Neuronal stem cell (in vitro differentiated cells): ENCODE data around the gene RPP30.
"Not testable (repeated sequence)": the region's sequence is repeated elsewhere in the genome, so short reads cannot be mapped to it uniquely, and the experiment has no call there.

ENCODE experiments used
- DNase-seq: peaks from one replicate; pipeline ENCODE4 v3.0.0-alpha.2; 2013; ENCODE audit warnings: low spot score
- H2AFZ ChIP-seq: one replicate; pipeline ENCODE4 v1.6.1; 2013; ENCODE audit warnings: mild to moderate bottlenecking, low read length, inconsistent platforms
- H2AK5ac ChIP-seq: 2 replicates; pipeline ENCODE4 v1.6.1; 2013; ENCODE audit warnings: low read depth, mild to moderate bottlenecking, inconsistent platforms, low read length, moderate library complexity, mixed read lengths
- H2BK120ac ChIP-seq: 2 replicates; pipeline ENCODE4 v1.6.1; 2013; ENCODE audit warnings: low read depth, mild to moderate bottlenecking, inconsistent platforms, low read length, moderate library complexity, mixed read lengths
- H2BK12ac ChIP-seq: one replicate; pipeline ENCODE4 v1.6.1; 2013; ENCODE audit warnings: low read length, inconsistent platforms
- H2BK15ac ChIP-seq: 2 replicates; pipeline ENCODE4 v1.6.1; 2013; ENCODE audit warnings: mild to moderate bottlenecking, low read length, inconsistent platforms, mixed read lengths
- H2BK5ac ChIP-seq: one replicate; pipeline ENCODE4 v1.6.1; 2013; ENCODE audit warnings: inconsistent platforms, mild to moderate bottlenecking, low read length, moderate library complexity
- H3K14ac ChIP-seq: one replicate; pipeline ENCODE4 v1.6.1; 2013; ENCODE audit warnings: low read length, inconsistent platforms
- H3K18ac ChIP-seq: 2 replicates; pipeline ENCODE4 v1.6.1; 2013; ENCODE audit warnings: low read length, inconsistent platforms
- H3K23ac ChIP-seq: 2 replicates; pipeline ENCODE4 v1.6.1; 2013; ENCODE audit warnings: low read depth, mild to moderate bottlenecking, mixed read lengths, low read length, inconsistent platforms; ENCODE audit not compliant: poor library complexity
- H3K27ac ChIP-seq: replicated peaks from 3 replicates; pipeline ENCODE4 v1.5.1; 2013; ENCODE audit warnings: low read length, inconsistent platforms
- H3K27me3 ChIP-seq, 3 experiments: 2 replicates each; pipeline ENCODE4 v1.6.1; 2013; ENCODE audit warnings: low read length in 3 of 3, mild to moderate bottlenecking in 2 of 3, inconsistent platforms in 1 of 3, low read depth in 1 of 3, mixed read lengths in 1 of 3, moderate library complexity in 1 of 3; ENCODE audit not compliant: control insufficient read depth in 3 of 3, insufficient read depth in 3 of 3
- H3K36me3 ChIP-seq, 2 donors: replicated peaks in 1 of 2; 2 replicates each; pipeline ENCODE4 v1.6.1; 2013; ENCODE audit warnings: low read length in 2 of 2; ENCODE audit not compliant: control insufficient read depth in 2 of 2, insufficient read depth in 2 of 2
- H3K4ac ChIP-seq: 2 replicates; pipeline ENCODE4 v1.6.1; 2013; ENCODE audit warnings: inconsistent platforms, mild to moderate bottlenecking, low read length, moderate library complexity
- H3K4me1 ChIP-seq, 2 donors: 1 replicate in 1 of 2; 2 replicates in 1 of 2; pipeline ENCODE4 v1.6.1; 2013; ENCODE audit warnings: low read length in 2 of 2, low read depth in 1 of 2; ENCODE audit not compliant: control insufficient read depth in 2 of 2, insufficient read depth in 1 of 2
- H3K4me2 ChIP-seq: one replicate; pipeline ENCODE4 v1.6.1; 2013; ENCODE audit warnings: mild to moderate bottlenecking, low read length, inconsistent platforms; ENCODE audit not compliant: insufficient read depth, poor library complexity, severe bottlenecking
- H3K4me3 ChIP-seq, 2 donors: 2 replicates each; pipeline ENCODE4 v1.5.1; 2013; ENCODE audit warnings: low read length in 2 of 2, mild to moderate bottlenecking in 2 of 2, inconsistent platforms in 1 of 2, moderate library complexity in 1 of 2
- H3K79me1 ChIP-seq: one replicate; pipeline ENCODE4 v1.6.1; 2013; ENCODE audit warnings: low read depth, mild to moderate bottlenecking, inconsistent platforms, low read length, moderate library complexity
- H3K9ac ChIP-seq: one replicate; pipeline ENCODE4 v1.6.1; 2013; ENCODE audit warnings: mild to moderate bottlenecking, low read depth, low read length, inconsistent platforms; ENCODE audit not compliant: poor library complexity
- H3K9me3 ChIP-seq, 2 donors: replicated peaks in 1 of 2; 2 replicates each; pipeline versions ENCODE3 to v1.6.1; 2013; ENCODE audit warnings: low read length in 2 of 2, mild to moderate bottlenecking in 2 of 2, inconsistent platforms in 1 of 2, low read depth in 1 of 2, mixed read lengths in 1 of 2, moderate library complexity in 1 of 2; ENCODE audit not compliant: control insufficient read depth in 2 of 2, insufficient read depth in 1 of 2
- H4K8ac ChIP-seq: one replicate; pipeline ENCODE4 v1.6.1; 2013; ENCODE audit warnings: low read depth, mild to moderate bottlenecking, inconsistent platforms, low read length, moderate library complexity
- H4K91ac ChIP-seq: one replicate; pipeline ENCODE4 v1.6.1; 2013; ENCODE audit warnings: low read length, low read depth, mild to moderate bottlenecking, inconsistent platforms; ENCODE audit not compliant: poor library complexity
- WGBS, 2 donors: extraction: QIAGEN DNeasy Blood & Tissue Kit; methylation state at CpG; one replicate each; pipeline ENCODE4 v1.1.7; 2013; ENCODE audit warnings: missing lambda C conversion rate in 2 of 2, mixed read lengths in 1 of 2; ENCODE audit not compliant: insufficient read length in 2 of 2, insufficient replicate concordance in 1 of 2; ENCODE audit errors: extremely low coverage in 2 of 2; 5-methylcytosine and 5-hydroxymethylcytosine counted together

The RPP30 gene

GRCh38 chr10:90889636-90890035, 17.9 kb downstream of the RPP30 start:
- no peak overlapping the region for H2BK5ac ChIP-seq
- no peak overlapping the region for H3K4me3 ChIP-seq
- peaks cover 15 to 99% of the 10 kb centered on the region in 2 donors for H3K36me3 ChIP-seq
- no peaks in the 10 kb centered on the region for H3K27me3 ChIP-seq
- no peaks in the 10 kb centered on the region for H3K9me3 ChIP-seq
- H2BK12ac ChIP-seq: no peak overlapping the region
- H4K8ac ChIP-seq: no peak overlapping the region
- no peak overlapping the region for H2BK15ac ChIP-seq
- H3K23ac ChIP-seq: no peak overlapping the region
- no peak for DNase-seq
- H3K4me1 ChIP-seq: no peaks in the 10 kb centered on the region
- WGBS, 2 donors: no CpG with 5 or more reads among the region's 1 CpG
- H3K27ac ChIP-seq: no peak overlapping the region
- H3K4ac ChIP-seq: no peak overlapping the region
- H3K9ac ChIP-seq: no peak overlapping the region
- no peak overlapping the region for H4K91ac ChIP-seq
- H3K18ac ChIP-seq: no peak overlapping the region
- H2BK120ac ChIP-seq: no peak overlapping the region
- H3K79me1 ChIP-seq: no peaks in the 10 kb centered on the region
- no peak overlapping the region for H3K4me2 ChIP-seq
- H3K14ac ChIP-seq: no peak overlapping the region
- H2AK5ac ChIP-seq: no peak overlapping the region
- no peak overlapping the region for H2AFZ ChIP-seq

GRCh38 chr10:90890347-90890746, 18.6 kb downstream of the RPP30 start:
- Histone ChIP-seq H2BK15ac (no peak overlapping the region), H3K79me1 (no peaks in the 10 kb centered on the region), H3K4me2 (no peak overlapping the region), H4K8ac (no peak overlapping the region), H2AFZ (no peak overlapping the region), H3K27ac (no peak overlapping the region), H3K9me3 (no peaks in the 10 kb centered on the region), H3K4me3 (no peak overlapping the region), H3K4ac (no peak overlapping the region), H3K27me3 (no peaks in the 10 kb centered on the region), H2BK5ac (no peak overlapping the region), H3K36me3 (peaks cover 16 to 99% of the 10 kb centered on the region in 2 donors), H3K9ac (no peak overlapping the region), H3K4me1 (no peaks in the 10 kb centered on the region), H3K18ac (no peak overlapping the region), H2AK5ac (no peak overlapping the region), H4K91ac (no peak overlapping the region), H3K23ac (no peak overlapping the region), H2BK12ac (no peak overlapping the region), H3K14ac (no peak overlapping the region), H2BK120ac (no peak overlapping the region)
- WGBS, 2 donors: no CpG with 5 or more reads among the region's 2 CpGs
- no peak for DNase-seq

- Histone ChIP-seq H3K4ac (no peak overlapping the region), H3K36me3 (peaks cover 10 to 98% of the 10 kb centered on the region in 2 donors), H2AFZ (no peak overlapping the region), H3K79me1 (no peaks in the 10 kb centered on the region), H3K9ac (no peak overlapping the region), H4K91ac (no peak overlapping the region), H2BK12ac (no peak overlapping the region), H2BK120ac (no peak overlapping the region), H3K4me2 (no peak overlapping the region), H3K18ac (no peak overlapping the region), H3K9me3 (no peaks in the 10 kb centered on the region), H3K14ac (no peak overlapping the region), H4K8ac (no peak overlapping the region), H3K23ac (no peak overlapping the region), H3K27me3 (no peaks in the 10 kb centered on the region), H3K4me3 (no peak overlapping the region), H3K4me1 (no peaks in the 10 kb centered on the region), H2BK5ac (no peak overlapping the region), H3K27ac (no peak overlapping the region), H2AK5ac (no peak overlapping the region), H2BK15ac (no peak overlapping the region)
- no CpG with 5 or more reads among the region's 3 CpGs for WGBS, 2 donors
- no peak for DNase-seq
Observed at GRCh38 chr10:90893190-90893589, 21.4 kb downstream of the RPP30 start.

GRCh38 chr10:90896916-90897315, 25.1 kb downstream of the RPP30 start:
- not testable (repeated sequence) for H2BK5ac ChIP-seq, H3K27ac ChIP-seq, H2BK12ac ChIP-seq, H2AFZ ChIP-seq, H3K9me3 ChIP-seq, H3K14ac ChIP-seq, H4K8ac ChIP-seq, H2BK120ac ChIP-seq, H3K18ac ChIP-seq, DNase-seq, H3K79me1 ChIP-seq, H3K23ac ChIP-seq, H3K9ac ChIP-seq, H3K4ac ChIP-seq, H2BK15ac ChIP-seq, H3K4me3 ChIP-seq, H3K4me2 ChIP-seq, H3K4me1 ChIP-seq, H4K91ac ChIP-seq, H3K27me3 ChIP-seq, H2AK5ac ChIP-seq
- no CpG with 5 or more reads among the region's 2 CpGs for WGBS, 2 donors
- peaks cover 13 to 97% of the 10 kb centered on the region in 2 donors for H3K36me3 ChIP-seq
